OCI-LY1 (cell line): ENCODE results near the gene OSBPL2.

ENCODE experiments used
- H2AFZ ChIP-seq: fragments of 200-600 bp; sonication (generic), shearing (Covaris generic); 2 replicates; pipeline ENCODE4 v1.6.0; 2014; ENCODE audit warnings: antibody characterized with exemption, mild to moderate bottlenecking, low read length
- H3F3A ChIP-seq: fragments of 200-600 bp; sonication (generic), shearing (Covaris generic); 2 replicates; pipeline ENCODE4 v1.6.0; 2014; ENCODE audit warnings: mild to moderate bottlenecking, antibody characterized with exemption, low read length, moderate library complexity; ENCODE audit not compliant: insufficient read depth
- H3K27ac ChIP-seq: fragments of 200-600 bp; sonication (generic); 2 replicates; pipeline ENCODE4 v1.5.1; 2014; ENCODE audit warnings: low read length, mixed run types, mild to moderate bottlenecking, low read depth; ENCODE audit not compliant: poor library complexity, severe bottlenecking
- H3K27me3 ChIP-seq: fragments of 200-600 bp; sonication (generic); 2 replicates; pipeline ENCODE4 v1.6.0; 2014; ENCODE audit warnings: antibody characterized with exemption, mild to moderate bottlenecking, low read length, moderate library complexity; ENCODE audit not compliant: insufficient read depth
- H3K36me3 ChIP-seq: fragments of 200-600 bp; sonication (generic); 2 replicates; pipeline ENCODE4 v1.6.1; 2014; ENCODE audit warnings: mild to moderate bottlenecking, antibody characterized with exemption, low read length, moderate library complexity, mixed read lengths; ENCODE audit not compliant: insufficient read depth
- H3K4me1 ChIP-seq: fragments of 200-600 bp; sonication (generic); 2 replicates; pipeline ENCODE4 v1.5.1; 2014; ENCODE audit warnings: mild to moderate bottlenecking, low read length, moderate library complexity; ENCODE audit not compliant: insufficient read depth, severe bottlenecking
- H3K4me2 ChIP-seq: fragments of 200-600 bp; sonication (generic), shearing (Covaris generic); 2 replicates; pipeline ENCODE4 v1.6.1; 2014; ENCODE audit warnings: low read length
- H3K4me3 ChIP-seq: fragments of 200-600 bp; sonication (generic); 2 replicates; pipeline ENCODE4 v1.5.1; 2014; ENCODE audit warnings: low read length, low read depth, mild to moderate bottlenecking, mixed read lengths; ENCODE audit not compliant: poor library complexity, severe bottlenecking
- H3K79me2 ChIP-seq: fragments of 200-600 bp; shearing (Covaris generic); 2 replicates; pipeline ENCODE4 v1.6.1; 2016; ENCODE audit warnings: mixed run types, low read length, mixed read lengths; ENCODE audit not compliant: insufficient read depth
- H3K9ac ChIP-seq: fragments of 200-600 bp; sonication (generic), shearing (Covaris generic); 2 replicates; pipeline ENCODE4 v1.6.1; 2014; ENCODE audit warnings: mild to moderate bottlenecking, low read length, mixed read lengths
- H3K9me2 ChIP-seq: fragments of 200-600 bp; sonication (generic), shearing (Covaris generic); 2 replicates; pipeline ENCODE4 v1.6.1; 2014; ENCODE audit warnings: low read depth, mild to moderate bottlenecking, low read length, mixed read lengths
- H3K9me3 ChIP-seq: fragments of 200-600 bp; shearing (Covaris generic); 2 replicates; pipeline ENCODE4 v1.6.1; 2014; ENCODE audit warnings: low read length, mixed read lengths
- H4K20me1 ChIP-seq: fragments of 200-600 bp; sonication (generic), shearing (Covaris generic); 2 replicates; pipeline ENCODE4 v1.6.0; 2016; ENCODE audit warnings: mild to moderate bottlenecking, low read length; ENCODE audit not compliant: insufficient read depth
- CTCF ChIP-seq: fragments of 200-600 bp; sonication (generic), shearing (Covaris generic); IDR thresholded peaks from 2 replicates; pipeline ENCODE4 v1.5.1; 2017; ENCODE audit warnings: mild to moderate bottlenecking, antibody characterized with exemption, low read length, moderate library complexity, mixed read lengths
- EZH2 ChIP-seq: fragments of 200-600 bp; sonication (generic), shearing (Covaris generic); IDR thresholded peaks from 2 replicates; pipeline ENCODE4 v1.8.0; 2017; ENCODE audit warnings: borderline replicate concordance, mixed run types, mild to moderate bottlenecking, antibody characterized with exemption, low read length, moderate library complexity, mixed read lengths

The OSBPL2 gene

GRCh38 chr20:62286493-62287064, 48.3 kb downstream of the OSBPL2 start:
- Histone ChIP-seq H3K9me2 (no peaks in the 10 kb centered on the region), H3K9ac (no peak overlapping the region), H2AFZ (no peak overlapping the region), H3K4me2 (no peak overlapping the region), H3K27me3 (no peaks in the 10 kb centered on the region), H3K4me1 (no peaks in the 10 kb centered on the region), H3K36me3 (peaks cover 43% of the 10 kb centered on the region), H3F3A (no peaks in the 10 kb centered on the region), H3K27ac (no peak overlapping the region), H3K79me2 (no peaks in the 10 kb centered on the region), H3K9me3 (no peaks in the 10 kb centered on the region), H4K20me1 (no peaks in the 10 kb centered on the region), H3K4me3 (no peak overlapping the region)
- TF ChIP-seq CTCF, result no peak
- no peak for TF ChIP-seq EZH2

DNA sequence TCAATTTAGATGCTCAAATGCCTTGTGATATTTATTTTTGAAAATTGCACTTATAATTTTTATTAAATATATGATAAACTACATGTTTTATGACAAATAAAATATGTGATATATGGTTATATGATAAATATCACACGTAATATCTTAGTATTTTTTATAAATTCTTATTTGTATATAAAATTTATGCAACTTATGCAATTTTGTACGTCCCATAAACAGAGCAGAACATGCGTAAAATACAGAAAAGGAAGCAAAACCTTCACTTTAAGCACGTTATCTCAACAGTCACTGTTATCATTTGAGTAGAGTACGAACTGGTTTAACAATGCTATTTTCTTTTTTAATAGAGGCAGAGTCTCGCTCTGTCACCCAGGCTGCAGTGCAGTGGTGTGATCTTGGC, 48.8 kb downstream of the OSBPL2 start:
- no peak overlapping the region for H2AFZ ChIP-seq
- H3K36me3 ChIP-seq, result peaks cover 38% of the 10 kb centered on the region
- no peaks in the 10 kb centered on the region for H3K4me1 ChIP-seq
- no peak overlapping the region for H3K4me2 ChIP-seq
- H3F3A ChIP-seq, result no peaks in the 10 kb centered on the region
- TF ChIP-seq CTCF (no peak), EZH2 (no peak)
- H3K27me3 ChIP-seq, result no peaks in the 10 kb centered on the region
- H4K20me1 ChIP-seq, result no peaks in the 10 kb centered on the region
- H3K4me3 ChIP-seq, result no peak overlapping the region
- no peaks in the 10 kb centered on the region for H3K79me2 ChIP-seq
- no peak overlapping the region for H3K27ac ChIP-seq
- no peaks in the 10 kb centered on the region for H3K9me3 ChIP-seq
- H3K9ac ChIP-seq, result no peak overlapping the region
- H3K9me2 ChIP-seq, result no peaks in the 10 kb centered on the region

GRCh38 chr20:62287759-62288534, 49.6 kb downstream of the OSBPL2 start:
- TF ChIP-seq EZH2, result no peak
- TF ChIP-seq CTCF, result no peak
- H3K4me3 ChIP-seq, result no peak overlapping the region
- no peak overlapping the region for H3K4me2 ChIP-seq
- peaks cover 33% of the 10 kb centered on the region for H3K36me3 ChIP-seq
- H4K20me1 ChIP-seq, result no peaks in the 10 kb centered on the region
- H2AFZ ChIP-seq, result no peak overlapping the region
- H3K27me3 ChIP-seq, result no peaks in the 10 kb centered on the region
- peaks cover 2% of the 10 kb centered on the region for H3K4me1 ChIP-seq
- H3K9ac ChIP-seq, result no peak overlapping the region
- H3K79me2 ChIP-seq, result no peaks in the 10 kb centered on the region
- H3F3A ChIP-seq, result no peaks in the 10 kb centered on the region
- no peaks in the 10 kb centered on the region for H3K9me2 ChIP-seq
- no peaks in the 10 kb centered on the region for H3K9me3 ChIP-seq
- no peak overlapping the region for H3K27ac ChIP-seq
